Hippocampal formation (tissue), 2 donors: ENCODE results near the gene EXOC3L1.

Experiments used
- DNase-seq, 2 donors: peaks; one replicate each; lab custom pipeline; 2025; lab: John Stamatoyannopoulos, UW

The EXOC3L1 gene

GRCh38 chr16:67149276-67150046 is 40.5 kb downstream of the EXOC3L1 start:
- no peak for DNase-seq

GRCh38 chr16:67148656-67149275 is 41.2 kb downstream of the EXOC3L1 start:
- DNase-seq, result no peak

- DNase-seq, result no peak
These were observed 41.7 kb downstream of the EXOC3L1 start for GRCh38 chr16:67148221-67148620.

- no peak for DNase-seq
These were observed 42.3 kb downstream of the EXOC3L1 start for GRCh38 chr16:67147437-67148140.

GRCh38 chr16:67146523-67147357 is 43.2 kb downstream of the EXOC3L1 start:
- DNase-seq, result no peak

GRCh38 chr16:67145746-67146145 is 44.2 kb downstream of the EXOC3L1 start:
- DNase-seq, result no peak

GRCh38 chr16:67144943-67145342 is 45.0 kb downstream of the EXOC3L1 start:
- no peak for DNase-seq

- DNase-seq, result no peak
These were observed 47.6 kb downstream of the EXOC3L1 start for GRCh38 chr16:67142342-67142741.

- no peak for DNase-seq
These were observed 48.5 kb downstream of the EXOC3L1 start for GRCh38 chr16:67141391-67141790.

- no peak for DNase-seq
These were observed 52.3 kb downstream of the EXOC3L1 start for GRCh38 chr16:67137605-67138004.
